HepG2 (cell line): ENCODE measurements around the gene HARBI1. TPM values are rescaled to one million over a fixed set of nuclear protein-coding genes. Genes with fewer than 3 reads are reported as not detected.

Experiments used
- CBX5 ChIP-seq: sonication (generic); formaldehyde crosslinking; IDR thresholded peaks from 2 replicates; pipeline ENCODE4 v1.4.0; 2020; ENCODE audit warnings: missing genetic modification reagents, borderline replicate concordance
- ELF4 ChIP-seq: sonication (generic); formaldehyde crosslinking; IDR thresholded peaks from 2 replicates; pipeline ENCODE4 v1.5.0; 2020; ENCODE audit warnings: missing genetic modification reagents, mild to moderate bottlenecking, moderate library complexity, borderline replicate concordance
- GFI1 ChIP-seq: sonication (generic); formaldehyde crosslinking; IDR thresholded peaks from 2 replicates; pipeline ENCODE4 v1.5.0; 2020; ENCODE audit warnings: missing genetic modification reagents, mild to moderate bottlenecking, borderline replicate concordance
- GTF3A ChIP-seq: sonication (generic); formaldehyde crosslinking; conservative IDR thresholded peaks from 2 replicates; pipeline ENCODE4 v1.4.0; 2020; ENCODE audit warnings: mild to moderate bottlenecking, missing genetic modification reagents
- HNF1B ChIP-seq: sonication (generic); formaldehyde crosslinking; IDR thresholded peaks from 2 replicates; pipeline ENCODE4 v1.5.1; 2020; ENCODE audit warnings: mild to moderate bottlenecking, moderate library complexity, missing genetic modification reagents
- PAXIP1 ChIP-seq: sonication (generic); formaldehyde crosslinking; conservative IDR thresholded peaks from 2 replicates; pipeline ENCODE4 v1.4.0; 2020; ENCODE audit warnings: mild to moderate bottlenecking, missing genetic modification reagents, moderate library complexity
- RORA ChIP-seq: sonication (generic); formaldehyde crosslinking; IDR thresholded peaks from 2 replicates; pipeline ENCODE4 v1.5.0; 2020; ENCODE audit warnings: mild to moderate bottlenecking, missing genetic modification reagents, moderate library complexity
- SAP130 ChIP-seq: IDR thresholded peaks from 2 replicates; pipeline ENCODE4 v1.6.1; 2016; ENCODE audit warnings: low read depth
- SRY ChIP-seq: sonication (generic); formaldehyde crosslinking; IDR thresholded peaks from 2 replicates; pipeline ENCODE4 v1.8.0; 2022; ENCODE audit warnings: mild to moderate bottlenecking, missing genetic modification reagents
- ZFP91 ChIP-seq: sonication (generic); formaldehyde crosslinking; IDR thresholded peaks from 2 replicates; pipeline ENCODE4 v1.9.0; 2022; ENCODE audit warnings: missing genetic modification reagents, mild to moderate bottlenecking, borderline replicate concordance
- ZNF205 ChIP-seq: IDR thresholded peaks from 2 replicates; pipeline ENCODE4 v1.6.1; 2018; ENCODE audit warnings: missing biosample characterization, missing genetic modification reagents
- ZNF263 ChIP-seq: sonication (generic); formaldehyde crosslinking; IDR thresholded peaks from 2 replicates; pipeline ENCODE4 v1.4.0; 2020; ENCODE audit warnings: missing genetic modification reagents
- ZNF326 ChIP-seq: sonication (generic); formaldehyde crosslinking; IDR thresholded peaks from 2 replicates; pipeline ENCODE4 v1.4.0; 2020; ENCODE audit warnings: missing genetic modification reagents, borderline replicate concordance
- ZNF33A ChIP-seq: sonication (generic); formaldehyde crosslinking; IDR thresholded peaks from 2 replicates; pipeline ENCODE4 v1.5.1; 2020; ENCODE audit warnings: missing genetic modification reagents, mild to moderate bottlenecking, moderate library complexity, borderline replicate concordance
- ZNF431 ChIP-seq: sonication (generic); formaldehyde crosslinking; IDR thresholded peaks from 2 replicates; pipeline ENCODE4 v1.9.0; 2022; ENCODE audit warnings: missing genetic modification reagents, low read depth, mild to moderate bottlenecking, borderline replicate concordance
- ZNF503 ChIP-seq: sonication (generic); formaldehyde crosslinking; IDR thresholded peaks from 2 replicates; pipeline ENCODE4 v1.4.0; 2020; ENCODE audit warnings: missing genetic modification reagents
- polyA plus RNA-seq, 8 experiments: library from polyadenylated mRNA; depleted of rRNA in 3 of 8; stranded (reverse) in 7 of 8; unstranded in 1 of 8; fragments of >200 nt; fragmentation: Illumina TruSeq in 4 of 8; extraction: Trizol in 4 of 8; gene quantifications; 2 replicates each; pipeline versions ENCODE4 v1.2.1 to v1.2.3, GENCODE V29; 2011 to 2016; ENCODE audit warnings: low read depth in 4 of 8, missing spikeins in 1 of 8, mixed read lengths in 1 of 8; ENCODE audit not compliant: insufficient read depth in 1 of 8
- total RNA-seq, 5 experiments: library from RNA; depleted of rRNA; stranded (reverse); fragments of >200 nt; fragmentation: Illumina TruSeq; extraction: Trizol; gene quantifications; 2 replicates each; pipeline ENCODE4 v1.2.3, GENCODE V29; 2016; ENCODE audit warnings: low read depth in 1 of 5
- TF ChIP-seq, protein P1 (sequence below): sonication (generic); formaldehyde crosslinking; IDR thresholded peaks from 2 replicates; pipeline ENCODE4 v1.4.0; 2020; ENCODE audit warnings: low read depth, mild to moderate bottlenecking, missing genetic modification reagents
- TF ChIP-seq, protein P2 (sequence below): IDR thresholded peaks from 2 replicates; pipeline ENCODE4 v1.6.1; 2016; ENCODE audit warnings: low read depth, borderline replicate concordance

HARBI1 gene
- total and polyA plus RNA-seq, 2 of the 13 experiments (the other 11 are each of a cell fraction or from before 2014, with no cell fraction given): 2.5 to 4.8 TPM

- TF ChIP-seq ZFP91 (no peak), ZNF205 (CRISPR knock-in tag) (no peak), SAP130 (CRISPR knock-in tag) (peak; percentile 29; the same call in 1 of the 2 replicates), ZNF431 (CRISPR knock-in tag) (no peak), ZNF33A (no peak), CBX5 (CRISPR knock-in tag) (no peak), GFI1 (CRISPR knock-in tag) (0 out of 2 replicates have a peak, but pooled peaks have one; percentile 15), ZNF326 (CRISPR knock-in tag) (no peak), ZNF263 (CRISPR knock-in tag) (no peak), GTF3A (CRISPR knock-in tag) (no peak), PAXIP1 (CRISPR knock-in tag) (peak; percentile 54), ELF4 (CRISPR knock-in tag) (no peak), HNF1B (CRISPR knock-in tag) (no peak), SRY (CRISPR knock-in tag) (no peak), ZNF503 (CRISPR knock-in tag) (no peak), RORA (CRISPR knock-in tag) (no peak)
- TF ChIP-seq, protein P1, sequence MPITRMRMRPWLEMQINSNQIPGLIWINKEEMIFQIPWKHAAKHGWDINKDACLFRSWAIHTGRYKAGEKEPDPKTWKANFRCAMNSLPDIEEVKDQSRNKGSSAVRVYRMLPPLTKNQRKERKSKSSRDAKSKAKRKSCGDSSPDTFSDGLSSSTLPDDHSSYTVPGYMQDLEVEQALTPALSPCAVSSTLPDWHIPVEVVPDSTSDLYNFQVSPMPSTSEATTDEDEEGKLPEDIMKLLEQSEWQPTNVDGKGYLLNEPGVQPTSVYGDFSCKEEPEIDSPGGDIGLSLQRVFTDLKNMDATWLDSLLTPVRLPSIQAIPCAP (CRISPR knock-in tag): no peak
- TF ChIP-seq, protein P2, sequence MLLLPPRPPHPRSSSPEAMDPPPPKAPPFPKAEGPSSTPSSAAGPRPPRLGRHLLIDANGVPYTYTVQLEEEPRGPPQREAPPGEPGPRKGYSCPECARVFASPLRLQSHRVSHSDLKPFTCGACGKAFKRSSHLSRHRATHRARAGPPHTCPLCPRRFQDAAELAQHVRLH: no peak
Observed at GRCh38 chr11:46633291-46634217, 16.5 kb upstream of the HARBI1 start (continued).
